Large intestine (tissue), 3 donors: Measurements from ENCODE around the gene SCYGR7. TPM values are rescaled to one million over a fixed set of nuclear protein-coding genes. Genes with fewer than 3 reads are reported as not detected.

Experiments used
- DNase-seq, 2 donors: peaks; one replicate each; pipeline versions ENCODE4 v3.0.0 to v3.0.0-alpha.2; 2013
- H3K27ac ChIP-seq: one replicate; pipeline ENCODE4 v1.5.1; 2013; ENCODE audit warnings: low read length
- H3K27me3 ChIP-seq: 2 replicates; pipeline ENCODE4 v1.6.1; 2013; ENCODE audit warnings: low read length; ENCODE audit not compliant: control insufficient read depth, insufficient read depth
- H3K36me3 ChIP-seq: 2 replicates; pipeline ENCODE4 v1.6.1; 2013; ENCODE audit warnings: low read length; ENCODE audit not compliant: control insufficient read depth, insufficient read depth
- H3K4me1 ChIP-seq: one replicate; pipeline ENCODE4 v1.6.1; 2013; ENCODE audit warnings: low read length; ENCODE audit not compliant: control insufficient read depth, insufficient read depth
- H3K4me3 ChIP-seq: one replicate; pipeline ENCODE4 v1.5.1; 2013; ENCODE audit warnings: low read length
- H3K9me3 ChIP-seq: one replicate; pipeline ENCODE4 v1.6.1; 2013; ENCODE audit warnings: mild to moderate bottlenecking, low read depth, low read length, moderate library complexity; ENCODE audit not compliant: control insufficient read depth
- WGBS: methylation state at CpG from one replicate; pipeline ENCODE4 v1.1.5; 2013; ENCODE audit warnings: low lambda C conversion rate; ENCODE audit not compliant: insufficient coverage; 5-methylcytosine and 5-hydroxymethylcytosine counted together
- polyA plus RNA-seq: library from polyadenylated mRNA; unstranded; fragments of 120-200 nt; gene quantifications from one replicate; pipeline ENCODE4 v1.2.1, GENCODE V29; 2013

SCYGR7 gene
- polyA plus RNA-seq, 1 donor: not detected

DNA sequence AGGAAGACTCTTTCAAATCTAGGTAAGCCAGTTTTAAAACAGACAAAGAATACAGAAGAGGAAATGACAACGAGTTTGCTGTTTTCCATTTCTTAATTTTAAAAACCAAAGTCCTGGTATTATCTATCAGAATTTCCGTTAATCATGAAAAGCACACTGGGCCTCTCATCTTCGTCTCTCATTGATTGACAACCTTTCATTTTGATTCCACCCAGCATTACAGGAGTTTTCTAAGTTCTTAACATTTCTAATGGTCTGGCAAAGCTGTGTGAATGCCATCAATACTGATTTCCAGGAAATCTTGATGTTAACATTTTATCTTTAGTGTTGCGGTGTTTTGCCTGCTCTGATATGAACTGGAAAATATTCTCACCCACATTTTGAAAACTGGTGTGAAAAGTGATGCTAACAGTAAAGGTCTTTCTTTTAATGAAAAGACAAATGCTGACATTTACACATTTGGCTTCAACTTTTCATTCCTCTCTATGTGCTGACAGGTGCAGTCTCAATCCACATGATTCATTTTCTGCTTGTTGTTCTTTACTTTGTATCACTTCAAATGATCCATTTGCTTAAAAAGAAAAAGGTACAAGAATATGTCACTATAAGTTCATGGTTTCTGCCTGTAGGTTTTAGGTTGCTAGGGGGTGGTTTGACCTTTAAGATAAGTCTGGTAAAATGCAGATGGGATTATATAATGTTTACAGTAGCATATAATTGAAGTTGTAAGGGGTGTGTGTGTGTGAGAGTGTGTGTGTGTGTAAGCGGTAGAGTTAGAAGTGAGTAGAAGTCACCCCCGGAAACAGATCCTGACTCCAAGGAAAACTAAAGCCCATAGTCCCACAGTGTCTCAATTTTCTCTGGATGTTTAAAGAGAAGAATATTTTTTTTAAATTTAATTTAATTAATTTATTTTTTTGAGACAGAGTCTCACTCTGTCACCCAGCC is 47.0 kb downstream of the SCYGR7 start:
- DNase-seq: no peak
- Histone ChIP-seq H3K4me3 (no peak overlapping the region), H3K36me3 (no peaks in the 10 kb centered on the region), H3K27me3 (no peaks in the 10 kb centered on the region), H3K4me1 (peaks cover 3% of the 10 kb centered on the region), H3K9me3 (no peaks in the 10 kb centered on the region), H3K27ac (no peak overlapping the region)
- 92% methylated on average over 2 of the region's 6 CpGs for WGBS

Other genes starting within 250 kb of the SCYGR7 start
- gene SCYGR2, start 129.4 kb upstream of the SCYGR7 start, polyA plus RNA-seq: not detected
- not detected for gene SCYGR3, start 113.5 kb upstream of the SCYGR7 start, polyA plus RNA-seq
- gene SCYGR4, start 110.8 kb upstream of the SCYGR7 start, polyA plus RNA-seq: 0.03 TPM
- not detected for gene SCYGR5, start 61.5 kb upstream of the SCYGR7 start, polyA plus RNA-seq
- gene SLC19A3, start 10.3 kb upstream of the SCYGR7 start, polyA plus RNA-seq: 80.8 TPM
- not detected for gene SCYGR6, start 3.6 kb upstream of the SCYGR7 start, polyA plus RNA-seq
- not detected for gene SCYGR8, start 17.6 kb downstream of the SCYGR7 start, polyA plus RNA-seq
- 11.4 TPM for gene CCL20, start 85.5 kb downstream of the SCYGR7 start, polyA plus RNA-seq
- 0.79 TPM for gene DAW1, start 143.3 kb downstream of the SCYGR7 start, polyA plus RNA-seq